Brain microvascular endothelial cell (primary cell): Measurements from ENCODE around the gene SCLT1.

ENCODE experiments used
- DNase-seq: peaks from one replicate; pipeline ENCODE4 v3.0.0-alpha.2; 2020
- H3K27ac ChIP-seq: fragments of 250-450 bp; sonication (Bioruptor Pico); 2 replicates; pipeline ENCODE4 v1.5.1; 2020; ENCODE audit warnings: mild to moderate bottlenecking, moderate library complexity
- H3K27me3 ChIP-seq: fragments of 250-450 bp; sonication (Bioruptor Pico); replicated peaks from 2 replicates; pipeline ENCODE4 v1.5.1; 2020; ENCODE audit warnings: mild to moderate bottlenecking
- H3K36me3 ChIP-seq: fragments of 250-450 bp; sonication (Bioruptor Pico); replicated peaks from 2 replicates; pipeline ENCODE4 v1.5.1; 2020; ENCODE audit warnings: mild to moderate bottlenecking
- H3K4me3 ChIP-seq: 2 replicates; pipeline ENCODE4 v1.5.1; 2011; ENCODE audit warnings: low read depth, mild to moderate bottlenecking, control low read depth, low read length, moderate library complexity
- CTCF ChIP-seq: IDR thresholded peaks from 2 replicates; pipeline ENCODE4 v1.5.1; 2011; ENCODE audit warnings: low read depth, mild to moderate bottlenecking, moderate library complexity, low read length, control low read depth, inconsistent platforms; ENCODE audit errors: missing control alignments
- in situ Hi-C: cut with HindIII; loops from 2 replicates; pipeline ENCODE4 v1.10.0; 2017; ENCODE audit warnings: low sequenced_read_pairs, low pct_ligation_motif_present

The SCLT1 gene

GRCh38 chr4:128880662-128881061 lies 212.7 kb downstream of the SCLT1 start:
- Histone ChIP-seq H3K36me3 (no peaks in the 10 kb centered on the region), H3K27me3 (no peaks in the 10 kb centered on the region), H3K27ac (no peak overlapping the region), H3K4me3 (no peak overlapping the region)
- TF ChIP-seq CTCF, result no peak
- in situ Hi-C loops, result no loop called here
- no peak for DNase-seq

- no peaks in the 10 kb centered on the region for H3K36me3 ChIP-seq
- in situ Hi-C loops, result no loop called here
- DNase-seq, result no peak
- no peaks in the 10 kb centered on the region for H3K27me3 ChIP-seq
- TF ChIP-seq CTCF, result no peak
- H3K27ac ChIP-seq, result no peak overlapping the region
- no peak overlapping the region for H3K4me3 ChIP-seq
Observed at GRCh38 chr4:128879971-128880370, 213.4 kb downstream of the SCLT1 start.

- H3K27ac ChIP-seq, result no peak overlapping the region
- no peak overlapping the region for H3K4me3 ChIP-seq
- H3K36me3 ChIP-seq, result peaks cover 2% of the 10 kb centered on the region
- H3K27me3 ChIP-seq, result no peaks in the 10 kb centered on the region
- DNase-seq, result no peak
- in situ Hi-C loops, result no loop called here
- TF ChIP-seq CTCF, result no peak
Observed at GRCh38 chr4:128879283-128879682, 214.1 kb downstream of the SCLT1 start.

- peaks cover 2% of the 10 kb centered on the region for H3K36me3 ChIP-seq
- in situ Hi-C loops, result no loop called here
Observed at GRCh38 chr4:128877934-128878333, 215.4 kb downstream of the SCLT1 start.

GRCh38 chr4:128876200-128876599 lies 217.1 kb downstream of the SCLT1 start:
- no peak for TF ChIP-seq CTCF
- in situ Hi-C loops, result no loop called here
- Histone ChIP-seq H3K27ac (no peak overlapping the region), H3K36me3 (peaks cover 12% of the 10 kb centered on the region), H3K4me3 (no peak overlapping the region), H3K27me3 (no peaks in the 10 kb centered on the region)
- no peak for DNase-seq

More at GRCh38 chr4:128877934-128878333, 215.4 kb downstream of the SCLT1 start:
- H3K27me3 ChIP-seq, result no peaks in the 10 kb centered on the region
- no peak overlapping the region for H3K27ac ChIP-seq
- no peak for TF ChIP-seq CTCF
- H3K4me3 ChIP-seq, result no peak overlapping the region
- DNase-seq, result no peak

- Histone ChIP-seq H3K36me3 (peaks cover 33% of the 10 kb centered on the region), H3K4me3 (no peak overlapping the region), H3K27ac (peak overlapping the region; percentile 79), H3K27me3 (no peaks in the 10 kb centered on the region)
- peak; percentile 95 for DNase-seq
- TF ChIP-seq CTCF, result no peak
- in situ Hi-C loops, result no loop called here
Observed at GRCh38 chr4:128871948-128872347, 221.4 kb downstream of the SCLT1 start.
